HepG2 (cell line): ENCODE measurements around the gene SPTBN2. TPM values are rescaled to one million over a fixed set of nuclear protein-coding genes. Genes with fewer than 3 reads are reported as not detected.

Experiments used
- ARNTL ChIP-seq: sonication (generic); formaldehyde crosslinking; IDR thresholded peaks from 2 replicates; pipeline ENCODE4 v1.4.0; 2020; ENCODE audit warnings: mild to moderate bottlenecking, missing genetic modification reagents
- CHD2 ChIP-seq: IDR thresholded peaks from 2 replicates; pipeline ENCODE4 v1.6.1; 2011; ENCODE audit warnings: low read depth, low read length, improper control_type of control experiment
- FOXK1 ChIP-seq: sonication (generic); formaldehyde crosslinking; IDR thresholded peaks from 2 replicates; pipeline ENCODE4 v1.4.0; 2020; ENCODE audit warnings: low read depth, missing genetic modification reagents, borderline replicate concordance
- FOXO1 ChIP-seq: sonication (generic); formaldehyde crosslinking; IDR thresholded peaks from 2 replicates; pipeline ENCODE4 v1.4.0; 2020; ENCODE audit warnings: missing genetic modification reagents
- GATAD1 ChIP-seq: IDR thresholded peaks from 2 replicates; pipeline ENCODE4 v1.6.1; 2016; ENCODE audit warnings: missing genetic modification reagents, missing compliant biosample characterization
- HNRNPH1 ChIP-seq: fragments of 200-400 bp; formaldehyde crosslinking; optimal IDR thresholded peaks from 2 replicates; pipeline ENCODE3; 2017; ENCODE audit warnings: mild to moderate bottlenecking, low read depth, low read length
- NFKB2 ChIP-seq: sonication (generic); formaldehyde crosslinking; IDR thresholded peaks from 2 replicates; pipeline ENCODE4 v1.4.0; 2020; ENCODE audit warnings: missing genetic modification reagents, borderline replicate concordance
- PHB2 ChIP-seq: fragments of 450-650 bp; IDR thresholded peaks from 2 replicates; pipeline ENCODE4 v1.6.1; 2018; ENCODE audit not compliant: partially characterized antibody
- POLR2A ChIP-seq, 2 experiments: IDR thresholded peaks; 2 replicates each; pipeline ENCODE4 v1.6.1; 2011; ENCODE audit warnings: low read depth in 2 of 2, low read length in 2 of 2, mild to moderate bottlenecking in 1 of 2, moderate library complexity in 1 of 2; ENCODE audit not compliant: insufficient read depth in 1 of 2
- SIN3A ChIP-seq: IDR thresholded peaks from 2 replicates; pipeline ENCODE4 v1.6.1; 2011; ENCODE audit warnings: low read depth, mild to moderate bottlenecking, control low read depth, low read length, borderline replicate concordance
- SOX13 ChIP-seq, 3 experiments: fragments of 450-650 bp in 1 of 3; sonication (generic) in 1 of 3; formaldehyde crosslinking in 1 of 3; IDR thresholded peaks in 2 of 3; conservative IDR thresholded peaks in 1 of 3; 2 replicates each; pipeline versions ENCODE4 v1.5.0 to v1.6.1; 2016 to 2020; ENCODE audit warnings: antibody characterized with exemption in 1 of 3, mild to moderate bottlenecking in 1 of 3, missing compliant biosample characterization in 1 of 3, missing genetic modification reagents in 1 of 3, moderate library complexity in 1 of 3
- ZNF17 ChIP-seq: sonication (generic); formaldehyde crosslinking; IDR thresholded peaks from 2 replicates; pipeline ENCODE4 v1.5.0; 2020; ENCODE audit warnings: mild to moderate bottlenecking, missing genetic modification reagents
- ZNF235 ChIP-seq: sonication (generic); formaldehyde crosslinking; IDR thresholded peaks from 2 replicates; pipeline ENCODE4 v1.8.1; 2023; ENCODE audit warnings: mild to moderate bottlenecking, missing genetic modification reagents, borderline replicate concordance
- ZNF543 ChIP-seq: sonication (generic); formaldehyde crosslinking; IDR thresholded peaks from 2 replicates; pipeline ENCODE4 v1.4.0; 2020; ENCODE audit warnings: mild to moderate bottlenecking, missing genetic modification reagents
- ZNF703 ChIP-seq: sonication (generic); formaldehyde crosslinking; IDR thresholded peaks from 2 replicates; pipeline ENCODE4 v1.5.1; 2020; ENCODE audit warnings: missing genetic modification reagents, mild to moderate bottlenecking, moderate library complexity, borderline replicate concordance
- ZNF724P ChIP-seq: sonication (generic); formaldehyde crosslinking; IDR thresholded peaks from 2 replicates; pipeline ENCODE4 v1.8.0; 2022; ENCODE audit warnings: missing genetic modification reagents, borderline replicate concordance
- ZNF782 ChIP-seq: sonication (generic); formaldehyde crosslinking; IDR thresholded peaks from 2 replicates; pipeline ENCODE4 v1.4.0; 2020; ENCODE audit warnings: missing genetic modification reagents, mild to moderate bottlenecking, borderline replicate concordance
- ZSCAN9 ChIP-seq: IDR thresholded peaks from 2 replicates; pipeline ENCODE4 v1.6.1; 2016; ENCODE audit warnings: borderline replicate concordance
- polyA plus RNA-seq, 8 experiments: library from polyadenylated mRNA; depleted of rRNA in 3 of 8; stranded (reverse) in 7 of 8; unstranded in 1 of 8; fragments of >200 nt; fragmentation: Illumina TruSeq in 4 of 8; extraction: Trizol in 4 of 8; gene quantifications; 2 replicates each; pipeline versions ENCODE4 v1.2.1 to v1.2.3, GENCODE V29; 2011 to 2016; ENCODE audit warnings: low read depth in 4 of 8, missing spikeins in 1 of 8, mixed read lengths in 1 of 8; ENCODE audit not compliant: insufficient read depth in 1 of 8
- total RNA-seq, 5 experiments: library from RNA; depleted of rRNA; stranded (reverse); fragments of >200 nt; fragmentation: Illumina TruSeq; extraction: Trizol; gene quantifications; 2 replicates each; pipeline ENCODE4 v1.2.3, GENCODE V29; 2016; ENCODE audit warnings: low read depth in 1 of 5
- TF ChIP-seq, protein P1 (sequence below): sonication (generic); formaldehyde crosslinking; IDR thresholded peaks from 2 replicates; pipeline ENCODE4 v1.4.0; 2020; ENCODE audit warnings: missing genetic modification reagents
- TF ChIP-seq, protein P2 (sequence below), 2 experiments: sonication (generic) in 1 of 2; formaldehyde crosslinking in 1 of 2; IDR thresholded peaks; 2 replicates each; pipeline versions ENCODE4 v1.4.0 to v1.6.1; 2018 to 2020; ENCODE audit warnings: missing genetic modification reagents in 2 of 2, borderline replicate concordance in 1 of 2, low read depth in 1 of 2, mild to moderate bottlenecking in 1 of 2, missing biosample characterization in 1 of 2
- TF ChIP-seq, protein P3 (sequence below): sonication (generic); formaldehyde crosslinking; IDR thresholded peaks from 2 replicates; pipeline ENCODE4 v1.4.0; 2020; ENCODE audit warnings: mild to moderate bottlenecking, missing genetic modification reagents
- TF ChIP-seq, protein P4 (sequence below): sonication (generic); formaldehyde crosslinking; IDR thresholded peaks from 2 replicates; pipeline ENCODE4 v1.4.0; 2020; ENCODE audit warnings: missing genetic modification reagents

The SPTBN2 gene
- total and polyA plus RNA-seq, 2 of the 13 experiments (the other 11 are each of a cell fraction or from before 2014, with no cell fraction given) = 0.65 to 4.0 TPM

DNA sequence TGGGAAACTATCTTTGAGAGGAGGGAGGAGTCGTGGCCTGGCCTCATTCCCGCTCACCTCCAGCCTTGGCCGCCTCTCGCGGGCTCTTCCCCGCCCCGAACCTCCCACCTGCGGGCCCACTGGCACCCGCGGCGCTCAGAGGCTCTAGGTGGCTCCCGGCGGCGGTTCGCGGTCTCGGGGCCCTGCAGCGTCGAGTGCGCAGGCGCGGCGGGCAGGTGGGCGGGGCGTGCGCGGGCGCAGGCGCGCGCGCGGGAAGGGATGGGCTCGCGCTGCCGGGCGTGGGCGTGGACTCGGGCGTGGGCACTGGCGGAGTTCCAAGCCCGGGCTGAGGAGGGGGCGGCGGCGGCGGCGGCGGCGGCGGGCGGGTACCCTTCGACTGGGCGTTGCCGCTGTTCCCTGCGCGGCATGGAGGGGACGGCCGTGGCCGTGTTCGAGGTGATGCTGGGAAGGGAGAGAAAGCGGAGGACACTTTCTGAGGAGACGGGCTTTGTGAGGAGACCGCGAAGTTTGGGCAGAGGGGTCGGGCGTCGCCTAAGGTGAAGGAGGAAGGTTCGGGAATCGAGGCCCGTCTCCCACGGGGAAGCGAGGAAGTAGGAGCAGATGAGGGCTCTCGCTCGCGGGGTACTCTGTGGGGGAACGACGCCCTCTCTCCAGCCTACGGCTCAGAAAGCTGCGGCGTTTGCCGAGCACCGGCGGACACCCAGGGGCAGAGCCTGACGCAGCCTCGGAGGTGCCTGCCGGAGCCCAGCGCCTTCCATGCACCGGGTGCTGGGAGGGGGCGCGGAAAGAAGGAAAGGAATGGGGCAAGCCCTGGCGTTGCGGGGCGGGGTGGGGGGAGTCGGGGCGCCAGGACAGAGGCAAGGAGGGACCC, 15.7 kb upstream of the SPTBN2 start (continued):
- TF ChIP-seq FOXK1 (CRISPR knock-in tag) (peak; percentile 27; the same call in 1 of the 2 replicates), FOXO1 (CRISPR knock-in tag) (peak; percentile 7; the same call in 1 of the 2 replicates), ZNF17 (CRISPR knock-in tag) (no peak), GATAD1 (CRISPR knock-in tag) (0 out of 2 replicates have a peak, but pooled peaks have one; percentile 38), HNRNPH1 (no peak), ZNF703 (CRISPR knock-in tag) (no peak), ZNF235 (CRISPR knock-in tag) (no peak), SOX13 (IDR thresholded peaks at IDR 0.05) (no peak), SOX13 (CRISPR knock-in tag; conservative IDR thresholded peaks at IDR 0.05 in 1 of 2, IDR thresholded peaks at IDR 0.05 in 1 of 2) (peak in 1 of 2 experiments; percentile 51; a peak in 1 of 4 replicates), ZNF543 (0 out of 2 replicates have a peak, but pooled peaks have one; percentile 76), SIN3A (0 out of 2 replicates have a peak, but pooled peaks have one; percentile 33), ARNTL (CRISPR knock-in tag) (peak; percentile 48; the same call in 1 of the 2 replicates), POLR2A (IDR thresholded peaks at IDR 0.05; ENCODE audit: insufficient read depth in 1 of 2, low read depth in 2 of 2, low read length in 2 of 2) (peak in 1 of 2 experiments; percentile 74; a peak in 2 of 4 replicates), CHD2 (peak; percentile 56; the same call in 1 of the 2 replicates), PHB2 (no peak), NFKB2 (peak; percentile 67; the same call in 1 of the 2 replicates), ZNF782 (CRISPR knock-in tag) (0 out of 2 replicates have a peak, but pooled peaks have one; percentile 58), ZNF724P (CRISPR knock-in tag) (peak; percentile 87), ZSCAN9 (CRISPR knock-in tag) (0 out of 2 replicates have a peak, but pooled peaks have one; percentile 28)
- TF ChIP-seq, protein P1, sequence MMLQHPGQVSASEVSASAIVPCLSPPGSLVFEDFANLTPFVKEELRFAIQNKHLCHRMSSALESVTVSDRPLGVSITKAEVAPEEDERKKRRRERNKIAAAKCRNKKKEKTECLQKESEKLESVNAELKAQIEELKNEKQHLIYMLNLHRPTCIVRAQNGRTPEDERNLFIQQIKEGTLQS (CRISPR knock-in tag) = 0 out of 2 replicates have a peak, but pooled peaks have one; percentile 16
- TF ChIP-seq, protein P2, sequence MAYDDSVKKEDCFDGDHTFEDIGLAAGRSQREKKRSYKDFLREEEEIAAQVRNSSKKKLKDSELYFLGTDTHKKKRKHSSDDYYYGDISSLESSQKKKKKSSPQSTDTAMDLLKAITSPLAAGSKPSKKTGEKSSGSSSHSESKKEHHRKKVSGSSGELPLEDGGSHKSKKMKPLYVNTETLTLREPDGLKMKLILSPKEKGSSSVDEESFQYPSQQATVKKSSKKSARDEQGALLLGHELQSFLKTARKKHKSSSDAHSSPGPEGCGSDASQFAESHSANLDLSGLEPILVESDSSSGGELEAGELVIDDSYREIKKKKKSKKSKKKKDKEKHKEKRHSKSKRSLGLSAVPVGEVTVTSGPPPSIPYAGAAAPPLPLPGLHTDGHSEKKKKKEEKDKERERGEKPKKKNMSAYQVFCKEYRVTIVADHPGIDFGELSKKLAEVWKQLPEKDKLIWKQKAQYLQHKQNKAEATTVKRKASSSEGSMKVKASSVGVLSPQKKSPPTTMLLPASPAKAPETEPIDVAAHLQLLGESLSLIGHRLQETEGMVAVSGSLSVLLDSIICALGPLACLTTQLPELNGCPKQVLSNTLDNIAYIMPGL (CRISPR knock-in tag; IDR thresholded peaks at IDR 0.05; ENCODE audit: borderline replicate concordance in 1 of 2, low read depth in 1 of 2) = peak; percentile 51 to 53; a peak in 3 of 4 replicates
- TF ChIP-seq, protein P3, sequence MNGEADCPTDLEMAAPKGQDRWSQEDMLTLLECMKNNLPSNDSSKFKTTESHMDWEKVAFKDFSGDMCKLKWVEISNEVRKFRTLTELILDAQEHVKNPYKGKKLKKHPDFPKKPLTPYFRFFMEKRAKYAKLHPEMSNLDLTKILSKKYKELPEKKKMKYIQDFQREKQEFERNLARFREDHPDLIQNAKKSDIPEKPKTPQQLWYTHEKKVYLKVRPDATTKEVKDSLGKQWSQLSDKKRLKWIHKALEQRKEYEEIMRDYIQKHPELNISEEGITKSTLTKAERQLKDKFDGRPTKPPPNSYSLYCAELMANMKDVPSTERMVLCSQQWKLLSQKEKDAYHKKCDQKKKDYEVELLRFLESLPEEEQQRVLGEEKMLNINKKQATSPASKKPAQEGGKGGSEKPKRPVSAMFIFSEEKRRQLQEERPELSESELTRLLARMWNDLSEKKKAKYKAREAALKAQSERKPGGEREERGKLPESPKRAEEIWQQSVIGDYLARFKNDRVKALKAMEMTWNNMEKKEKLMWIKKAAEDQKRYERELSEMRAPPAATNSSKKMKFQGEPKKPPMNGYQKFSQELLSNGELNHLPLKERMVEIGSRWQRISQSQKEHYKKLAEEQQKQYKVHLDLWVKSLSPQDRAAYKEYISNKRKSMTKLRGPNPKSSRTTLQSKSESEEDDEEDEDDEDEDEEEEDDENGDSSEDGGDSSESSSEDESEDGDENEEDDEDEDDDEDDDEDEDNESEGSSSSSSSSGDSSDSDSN = peak; percentile 79
- TF ChIP-seq, protein P4, sequence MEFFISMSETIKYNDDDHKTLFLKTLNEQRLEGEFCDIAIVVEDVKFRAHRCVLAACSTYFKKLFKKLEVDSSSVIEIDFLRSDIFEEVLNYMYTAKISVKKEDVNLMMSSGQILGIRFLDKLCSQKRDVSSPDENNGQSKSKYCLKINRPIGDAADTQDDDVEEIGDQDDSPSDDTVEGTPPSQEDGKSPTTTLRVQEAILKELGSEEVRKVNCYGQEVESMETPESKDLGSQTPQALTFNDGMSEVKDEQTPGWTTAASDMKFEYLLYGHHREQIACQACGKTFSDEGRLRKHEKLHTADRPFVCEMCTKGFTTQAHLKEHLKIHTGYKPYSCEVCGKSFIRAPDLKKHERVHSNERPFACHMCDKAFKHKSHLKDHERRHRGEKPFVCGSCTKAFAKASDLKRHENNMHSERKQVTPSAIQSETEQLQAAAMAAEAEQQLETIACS (CRISPR knock-in tag) = peak; percentile 37; the same call in 1 of the 2 replicates
